Fibroblast of lung (primary cell): ENCODE results near the gene U2AF2. TPM values are rescaled to one million over a fixed set of nuclear protein-coding genes. Genes with fewer than 3 reads are reported as not detected.

ENCODE experiments used
- DNase-seq, 2 donors: peaks; one replicate each; pipeline versions ENCODE4 v3.0.0 to v3.0.0-alpha.2; 2010; ENCODE audit warnings: low read depth in 2 of 2
- H2AFZ ChIP-seq: 2 replicates; pipeline ENCODE4 v1.5.1; 2012; ENCODE audit warnings: low read length, control low read depth, inconsistent platforms
- H3K27ac ChIP-seq: 2 replicates; pipeline ENCODE4 v1.5.1; 2011; ENCODE audit warnings: low read length, control low read depth; ENCODE audit not compliant: insufficient read depth
- H3K27me3 ChIP-seq: 2 replicates; pipeline ENCODE4 v1.5.1; 2011; ENCODE audit warnings: mild to moderate bottlenecking, low read length; ENCODE audit not compliant: control insufficient read depth, insufficient read depth
- H3K36me3 ChIP-seq: 2 replicates; pipeline ENCODE4 v1.5.1; 2011; ENCODE audit warnings: low read length; ENCODE audit not compliant: control insufficient read depth, insufficient read depth
- H3K4me1 ChIP-seq: 2 replicates; pipeline ENCODE4 v1.5.1; 2011; ENCODE audit warnings: low read length; ENCODE audit not compliant: control insufficient read depth, insufficient read depth; ENCODE audit errors: extremely low read depth
- H3K4me2 ChIP-seq: 2 replicates; pipeline ENCODE4 v1.5.1; 2011; ENCODE audit warnings: low read length, control low read depth; ENCODE audit not compliant: insufficient read depth; ENCODE audit errors: extremely low read depth
- H3K4me3 ChIP-seq, 4 experiments: fragments of 200-600 bp in 1 of 4; sonication (generic) in 1 of 4; replicated peaks in 1 of 4; 2 replicates each; pipeline ENCODE4 v1.5.1; 2011 to 2016; ENCODE audit warnings: low read length in 4 of 4, low read depth in 3 of 4, mild to moderate bottlenecking in 3 of 4, control low read depth in 2 of 4, inconsistent platforms in 1 of 4, mixed read lengths in 1 of 4; ENCODE audit not compliant: insufficient read depth in 1 of 4; ENCODE audit errors: control extremely low read depth in 1 of 4
- H3K79me2 ChIP-seq: 2 replicates; pipeline ENCODE4 v1.5.1; 2012; ENCODE audit warnings: mild to moderate bottlenecking, low read length, inconsistent platforms; ENCODE audit not compliant: control insufficient read depth, insufficient read depth
- H3K9ac ChIP-seq: 2 replicates; pipeline ENCODE4 v1.5.1; 2011; ENCODE audit warnings: mild to moderate bottlenecking, low read length, control low read depth; ENCODE audit not compliant: insufficient read depth
- H3K9me3 ChIP-seq: 2 replicates; pipeline ENCODE4 v1.5.1; 2012; ENCODE audit warnings: low read depth, low read length; ENCODE audit not compliant: control insufficient read depth, insufficient read depth
- H4K20me1 ChIP-seq: 2 replicates; pipeline ENCODE4 v1.5.1; 2011; ENCODE audit warnings: low read length; ENCODE audit not compliant: control insufficient read depth, insufficient read depth; ENCODE audit errors: extremely low read depth
- EZH2 ChIP-seq: IDR thresholded peaks from 2 replicates; pipeline ENCODE4 v1.5.1; 2012; ENCODE audit warnings: low read length, control low read depth, mild to moderate bottlenecking; ENCODE audit errors: missing control alignments
- polyA plus RNA-seq, 2 donors: library from polyadenylated mRNA; depleted of rRNA in 1 of 2; stranded (reverse) in 1 of 2; unstranded in 1 of 2; fragments of >200 nt; gene quantifications; 2 replicates each; pipeline ENCODE4 v1.2.1, GENCODE V29; 2011 to 2012; ENCODE audit warnings: missing spikeins in 1 of 2
- total RNA-seq: library from RNA; depleted of rRNA; stranded (reverse); fragments of >200 nt; gene quantifications from 2 replicates; pipeline ENCODE4 v1.2.1, GENCODE V29; 2014
- TF ChIP-seq, protein P1 (sequence below), 2 donors: IDR thresholded peaks in 1 of 2; conservative IDR thresholded peaks in 1 of 2; 1 replicate in 1 of 2; 2 replicates in 1 of 2; pipeline ENCODE4 v1.5.1; 2011 to 2012; ENCODE audit warnings: low read length in 2 of 2, control low read depth in 1 of 2, inconsistent platforms in 1 of 2, low read depth in 1 of 2, mild to moderate bottlenecking in 1 of 2

U2AF2 gene
- total and polyA plus RNA-seq, 2 donors (not counting 1 experiment from before 2014, with no cell fraction given): 53.5 to 84.1 TPM

DNA sequence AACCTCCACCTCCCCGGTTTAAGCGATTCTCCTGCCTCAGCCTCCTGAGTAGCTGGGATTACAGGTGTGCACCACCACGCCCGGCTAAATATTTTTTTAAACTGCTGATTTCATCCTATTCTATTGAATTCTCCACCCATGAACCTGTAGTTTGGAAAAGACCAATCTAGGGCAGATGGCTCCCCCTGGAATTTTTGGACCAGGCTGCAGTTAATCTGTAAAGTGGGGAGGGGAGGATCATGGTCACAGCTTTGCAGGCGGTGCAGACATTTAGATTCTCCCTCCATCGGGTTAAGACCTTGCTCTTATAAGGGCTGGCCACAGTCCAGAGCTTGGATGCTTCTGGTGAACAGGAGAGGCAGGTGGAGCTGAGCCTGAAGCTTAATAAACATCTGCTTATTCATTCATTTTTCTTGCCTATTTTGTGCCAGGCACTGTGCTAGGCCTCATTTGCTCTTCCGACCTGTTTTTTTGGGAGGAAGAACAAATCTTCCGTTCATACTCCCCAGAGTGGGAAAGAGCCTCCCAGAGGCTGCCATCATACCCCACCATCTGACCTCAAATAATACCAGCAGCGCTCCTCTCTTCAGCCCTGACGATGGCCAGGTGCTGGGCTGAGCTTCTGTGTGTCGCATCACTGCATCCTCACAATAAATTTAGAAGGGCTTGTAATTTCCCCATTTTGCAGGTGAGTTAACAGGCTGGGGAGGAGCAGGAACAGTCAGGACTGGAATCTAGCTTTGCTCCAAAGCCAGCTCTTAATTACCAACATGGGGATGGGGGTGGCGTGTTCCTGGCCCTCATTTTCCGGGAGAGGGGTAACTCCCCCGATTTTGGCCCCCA, 7.7 kb upstream of the U2AF2 start:
- H3K27ac ChIP-seq: no peak overlapping the region

DNA sequence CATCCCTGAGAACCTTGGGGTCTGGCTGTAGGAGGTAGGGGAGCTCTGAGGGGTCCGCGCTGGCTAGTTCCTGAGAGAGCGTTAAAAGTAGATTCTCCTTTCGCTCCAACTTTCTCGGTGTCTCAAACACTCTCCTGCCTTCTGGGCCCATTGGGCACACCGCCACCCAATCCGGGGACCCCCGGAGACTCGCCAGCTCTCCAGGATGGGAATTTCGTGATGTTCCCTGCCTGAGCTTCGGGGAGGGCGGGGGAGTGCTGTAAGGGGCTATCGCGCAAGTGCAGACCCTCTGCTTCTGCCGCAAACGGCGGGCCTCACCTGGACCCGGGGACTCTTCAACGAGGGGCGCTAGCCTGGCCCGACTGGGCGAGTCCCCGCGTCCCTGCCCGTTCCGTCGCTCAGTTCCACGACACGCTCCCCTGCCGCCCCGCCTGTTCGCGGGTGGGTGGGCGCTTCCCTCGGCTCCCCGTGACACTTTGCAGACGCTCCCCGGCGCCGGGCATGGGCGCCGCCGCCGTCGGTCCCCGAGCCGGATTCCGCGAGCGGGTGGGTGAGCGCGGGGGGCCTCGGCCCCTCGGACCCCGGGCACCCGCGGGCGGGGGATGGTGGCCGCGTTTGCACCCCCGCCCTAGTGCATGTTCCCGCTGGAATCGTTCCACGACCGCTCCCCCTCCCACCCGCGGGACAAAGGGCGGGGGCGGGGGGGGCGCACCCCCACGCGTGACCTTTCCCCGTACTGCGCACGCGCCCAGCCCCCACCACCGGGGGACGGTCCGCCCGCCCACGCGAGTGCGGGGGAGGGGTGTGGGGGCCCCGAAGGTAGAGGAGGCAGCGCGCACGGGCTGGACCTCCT, 6.9 kb upstream of the U2AF2 start, which contains the start of gene CCDC106:
TSS of gene CCDC106 (plus strand) at position 481 of the 853 bp plus-strand sequence. CDS start 835 bp downstream, outside the sequence.
- Histone ChIP-seq H3K4me1 (peaks cover 6% of the 10 kb centered on the region), H3K27me3 (no peaks in the 10 kb centered on the region), H3K36me3 (peaks cover 18% of the 10 kb centered on the region), H3K79me2 (peaks cover 20% of the 10 kb centered on the region), H4K20me1 (no peaks in the 10 kb centered on the region), H3K4me2 (peak within 1 kb of the TSS; percentile 93), H3K9ac (peak within 1 kb of the TSS; percentile 61), H2AFZ (peak within 1 kb of the TSS; percentile 76), H3K27ac (peak within 1 kb of the TSS; percentile 38), H3K9me3 (no peaks in the 10 kb centered on the region), H3K4me3 (peak within 1 kb of the TSS; percentile 58 to 79 (median 64))
- peak; percentile 75 to 86 for DNase-seq
- TF ChIP-seq, protein P1, sequence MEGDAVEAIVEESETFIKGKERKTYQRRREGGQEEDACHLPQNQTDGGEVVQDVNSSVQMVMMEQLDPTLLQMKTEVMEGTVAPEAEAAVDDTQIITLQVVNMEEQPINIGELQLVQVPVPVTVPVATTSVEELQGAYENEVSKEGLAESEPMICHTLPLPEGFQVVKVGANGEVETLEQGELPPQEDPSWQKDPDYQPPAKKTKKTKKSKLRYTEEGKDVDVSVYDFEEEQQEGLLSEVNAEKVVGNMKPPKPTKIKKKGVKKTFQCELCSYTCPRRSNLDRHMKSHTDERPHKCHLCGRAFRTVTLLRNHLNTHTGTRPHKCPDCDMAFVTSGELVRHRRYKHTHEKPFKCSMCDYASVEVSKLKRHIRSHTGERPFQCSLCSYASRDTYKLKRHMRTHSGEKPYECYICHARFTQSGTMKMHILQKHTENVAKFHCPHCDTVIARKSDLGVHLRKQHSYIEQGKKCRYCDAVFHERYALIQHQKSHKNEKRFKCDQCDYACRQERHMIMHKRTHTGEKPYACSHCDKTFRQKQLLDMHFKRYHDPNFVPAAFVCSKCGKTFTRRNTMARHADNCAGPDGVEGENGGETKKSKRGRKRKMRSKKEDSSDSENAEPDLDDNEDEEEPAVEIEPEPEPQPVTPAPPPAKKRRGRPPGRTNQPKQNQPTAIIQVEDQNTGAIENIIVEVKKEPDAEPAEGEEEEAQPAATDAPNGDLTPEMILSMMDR (conservative IDR thresholded peaks at IDR 0.05 in 1 of 2, IDR thresholded peaks at IDR 0.05 in 1 of 2; ENCODE audit: low read depth in 1 of 2, low read length in 2 of 2): no peak
- no peak for TF ChIP-seq EZH2

More for the DNA sequence above, 7.7 kb upstream of the U2AF2 start:
- TF ChIP-seq, protein P1 (conservative IDR thresholded peaks at IDR 0.05 in 1 of 2, IDR thresholded peaks at IDR 0.05 in 1 of 2; ENCODE audit: low read depth in 1 of 2, low read length in 2 of 2): no peak
- TF ChIP-seq EZH2: no peak
- H3K4me1 ChIP-seq: peaks cover 10% of the 10 kb centered on the region
- no peak overlapping the region for H3K9ac ChIP-seq
- H3K79me2 ChIP-seq: peaks cover 25% of the 10 kb centered on the region
- H3K9me3 ChIP-seq: no peaks in the 10 kb centered on the region
- H3K4me2 ChIP-seq: peak overlapping the region; percentile 93
- peaks cover 13% of the 10 kb centered on the region for H3K36me3 ChIP-seq
- H4K20me1 ChIP-seq: no peaks in the 10 kb centered on the region
- H3K27me3 ChIP-seq: no peaks in the 10 kb centered on the region
- no peak for DNase-seq
- peak overlapping the region; percentile 58 to 79 (median 60) for H3K4me3 ChIP-seq
- H2AFZ ChIP-seq: no peak overlapping the region
